Kidney (tissue), 14 donors: ENCODE results near the gene NTHL1. TPM values are rescaled to one million over a fixed set of nuclear protein-coding genes. Genes with fewer than 3 reads are reported as not detected.

ENCODE experiments used
- DNase-seq, 5 donors: peaks; one replicate each; pipeline ENCODE4 v3.0.0-alpha.2; 2013 to 2020
- FAIRE-seq: peaks from 2 replicates; lab custom pipeline; 2012; peaks lifted over from hg19 to GRCh38; lab: Jason Lieb, UNC
- H3K27ac ChIP-seq, 2 donors: one replicate each; pipeline ENCODE4 v1.7.0; 2013; ENCODE audit warnings: low read depth in 2 of 2, low read length in 2 of 2, inconsistent platforms in 1 of 2
- H3K27me3 ChIP-seq: one replicate; pipeline ENCODE4 v1.7.1; 2013; ENCODE audit warnings: low read length, inconsistent platforms; ENCODE audit not compliant: control insufficient read depth, insufficient read depth
- H3K36me3 ChIP-seq, 3 donors: one replicate each; pipeline versions ENCODE4 v1.7.0 to v1.7.1; 2013; ENCODE audit warnings: low read length in 3 of 3, control low read depth in 1 of 3, inconsistent platforms in 1 of 3; ENCODE audit not compliant: insufficient read depth in 3 of 3, control insufficient read depth in 2 of 3
- H3K4me1 ChIP-seq, 3 donors: one replicate each; pipeline versions ENCODE4 v1.7.0 to v1.7.1; 2013; ENCODE audit warnings: low read length in 3 of 3, inconsistent platforms in 1 of 3, low read depth in 1 of 3; ENCODE audit not compliant: control insufficient read depth in 2 of 3, insufficient read depth in 2 of 3
- H3K4me3 ChIP-seq, 3 donors: one replicate each; pipeline versions ENCODE4 v1.7.0 to v1.8.1; 2013; ENCODE audit warnings: low read length in 3 of 3, control low read depth in 1 of 3, inconsistent platforms in 1 of 3
- H3K9ac ChIP-seq, 3 donors: one replicate each; pipeline versions ENCODE4 v1.7.0 to v1.7.1; 2013; ENCODE audit warnings: low read length in 3 of 3, control low read depth in 1 of 3, inconsistent platforms in 1 of 3
- H3K9me3 ChIP-seq, 3 donors: one replicate each; pipeline versions ENCODE4 v1.7.0 to v1.7.1; 2013; ENCODE audit warnings: low read length in 3 of 3, control low read depth in 1 of 3, inconsistent platforms in 1 of 3; ENCODE audit not compliant: control insufficient read depth in 2 of 3, insufficient read depth in 1 of 3
- CTCF ChIP-seq: IDR thresholded peaks from 3 replicates; pipeline ENCODE4 v1.5.1; 2012; ENCODE audit warnings: mild to moderate bottlenecking, moderate library complexity, borderline replicate concordance; ENCODE audit not compliant: insufficient read depth; ENCODE audit errors: extremely low read depth
- intact Hi-C: fragments of 100-400 bp; cut with DNase I; formaldehyde crosslinking; loops from one replicate; pipeline ENCODE4 v1.11.1; 2022
- polyA plus RNA-seq: library from polyadenylated mRNA; stranded (reverse); fragments of 350-450 nt; fragmentation: Illumina TruSeq; extraction: RNeasy Lipid Tissue Mini Kit (QIAGEN cat#74804); gene quantifications from one replicate; pipeline ENCODE4 v1.2.3, GENCODE V29; 2014; ENCODE audit warnings: low read depth, low replicate concordance; ENCODE audit not compliant: insufficient read depth
- total RNA-seq: library from RNA; stranded (reverse); fragmentation: NEBNext Ultra II Directional; extraction: Animal tissue kit (Norgen Biotek cat#: 25700); gene quantifications from one replicate; pipeline ENCODE4 v1.2.1, GENCODE V29; 2021
- donor health status: control.
- donor health status: control.
- donor health status: control.
- donor health status: control.
- donor health status: control.
- donor health status: DM: yes; HTN: yes; CAD: no.
- donor health status: Normal renal cell carcinoma (clear cell type).

Gene NTHL1
- total and polyA plus RNA-seq, 2 donors from 2014 or later = 15.3 to 36.0 TPM

DNA sequence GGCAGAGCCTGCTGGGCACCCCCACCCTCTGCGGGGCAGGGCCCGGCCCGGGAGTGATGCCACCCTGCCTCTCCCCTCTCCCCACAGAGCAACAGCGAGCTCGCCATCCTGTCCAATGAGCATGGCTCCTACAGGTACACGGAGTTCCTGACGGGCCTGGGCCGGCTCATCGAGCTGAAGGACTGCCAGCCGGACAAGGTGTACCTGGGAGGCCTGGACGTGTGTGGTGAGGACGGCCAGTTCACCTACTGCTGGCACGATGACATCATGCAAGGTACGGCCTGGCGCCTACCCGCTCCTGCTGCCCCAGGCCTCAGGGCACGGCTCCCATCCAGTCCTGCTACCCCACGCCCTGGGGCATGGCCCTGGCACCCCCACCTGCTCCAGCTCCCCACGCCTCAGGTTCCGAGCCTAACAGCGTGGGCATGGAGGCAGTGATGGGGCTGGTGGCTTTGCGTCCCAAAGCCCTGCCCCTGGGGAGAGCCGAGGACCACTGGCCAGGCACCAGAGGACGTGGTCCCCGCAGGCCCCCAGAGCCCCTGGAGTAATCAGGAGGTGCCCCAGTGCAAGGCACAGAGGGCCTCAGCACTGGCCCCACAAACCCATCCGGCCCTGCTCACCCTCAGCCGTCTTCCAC is 38.6 kb upstream of the NTHL1 start:
- Histone ChIP-seq H3K36me3 (peaks cover 0 to 7% (median 4%) of the 10 kb centered on the region in 3 donors), H3K9ac (no peak overlapping the region), H3K9me3 (no peaks in the 10 kb centered on the region), H3K4me3 (no peak overlapping the region), H3K4me1 (peaks cover 0 to 35% (median 0%) of the 10 kb centered on the region in 3 donors), H3K27ac (no peak overlapping the region), H3K27me3 (no peaks in the 10 kb centered on the region)
- intact Hi-C loops = no loop called here
- no peak for DNase-seq
- no peak for FAIRE-seq
- TF ChIP-seq CTCF = no peak

- H3K27ac ChIP-seq = no peak overlapping the region
- DNase-seq = peak in 1 of 5 donors; percentile 44
These were observed 38.0 kb upstream of the NTHL1 start for GRCh38 chr16:2085669-2086068.

GRCh38 chr16:2084895-2085625 is 37.4 kb upstream of the NTHL1 start:
- H3K27ac ChIP-seq = no peak overlapping the region
- peaks cover 0 to 7% (median 4%) of the 10 kb centered on the region in 3 donors for H3K36me3 ChIP-seq
- no peak for TF ChIP-seq CTCF
- no peak overlapping the region for H3K4me3 ChIP-seq
- intact Hi-C loops = no loop called here
- H3K9ac ChIP-seq = no peak overlapping the region
- H3K4me1 ChIP-seq = peaks cover 0 to 34% (median 0%) of the 10 kb centered on the region in 3 donors
- no peaks in the 10 kb centered on the region for H3K27me3 ChIP-seq
- H3K9me3 ChIP-seq = no peaks in the 10 kb centered on the region
- FAIRE-seq (no peak), DNase-seq (peak in 1 of 5 donors; percentile 40)

More at GRCh38 chr16:2085669-2086068, 38.0 kb upstream of the NTHL1 start:
- peaks cover 0 to 35% (median 0%) of the 10 kb centered on the region in 3 donors for H3K4me1 ChIP-seq
- no peaks in the 10 kb centered on the region for H3K9me3 ChIP-seq
- H3K27me3 ChIP-seq = no peaks in the 10 kb centered on the region
- FAIRE-seq = no peak
- peaks cover 0 to 7% (median 4%) of the 10 kb centered on the region in 3 donors for H3K36me3 ChIP-seq
- no peak overlapping the region for H3K4me3 ChIP-seq
- intact Hi-C loops = no loop called here
- no peak overlapping the region for H3K9ac ChIP-seq
- no peak for TF ChIP-seq CTCF
